ENCODE results near the gene LEMD3. TPM values are rescaled to one million over a fixed set of nuclear protein-coding genes. Genes with fewer than 3 reads are reported as not detected.
A peak's percentile ranks its signal among the peaks of the same experiment; 100 is the strongest.

Gene LEMD3
- total RNA-seq: 10 to 100 TPM; 19.5 to 23.2 TPM

DNA sequence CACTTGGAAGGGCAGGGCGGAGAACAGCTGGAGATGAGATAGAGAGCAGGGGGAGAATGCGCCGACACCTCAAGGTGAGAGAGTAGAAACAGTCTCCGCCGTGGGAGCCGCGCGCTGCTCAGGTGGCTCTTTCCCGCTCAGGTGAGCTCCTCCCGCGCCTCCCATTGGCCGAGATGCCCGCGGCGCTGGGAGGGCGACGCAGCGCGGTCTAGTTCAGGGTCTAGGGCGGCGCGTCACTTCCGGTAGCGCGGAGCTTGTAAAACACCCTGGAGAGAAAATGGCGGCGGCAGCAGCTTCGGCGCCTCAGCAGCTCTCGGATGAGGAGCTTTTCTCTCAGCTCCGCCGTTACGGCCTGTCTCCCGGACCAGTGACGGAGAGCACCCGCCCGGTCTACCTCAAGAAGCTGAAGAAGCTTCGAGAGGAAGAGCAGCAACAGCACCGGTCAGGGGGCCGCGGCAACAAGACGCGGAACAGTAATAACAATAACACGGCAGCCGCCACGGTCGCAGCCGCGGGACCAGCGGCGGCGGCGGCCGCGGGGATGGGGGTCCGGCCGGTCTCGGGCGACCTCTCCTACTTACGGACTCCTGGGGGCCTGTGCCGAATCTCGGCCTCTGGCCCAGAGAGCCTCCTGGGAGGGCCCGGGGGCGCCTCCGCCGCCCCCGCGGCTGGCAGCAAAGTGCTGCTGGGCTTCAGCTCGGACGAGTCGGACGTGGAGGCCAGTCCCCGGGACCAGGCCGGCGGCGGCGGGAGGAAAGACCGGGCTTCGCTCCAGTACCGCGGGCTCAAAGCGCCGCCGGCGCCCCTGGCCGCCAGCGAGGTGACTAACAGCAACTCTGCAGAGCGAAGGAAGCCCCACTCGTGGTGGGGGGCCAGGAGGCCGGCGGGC lies at the start of gene LEMD3:
Gene LEMD3, plus strand, starts transcription at position 264 of the 889 bp plus-strand sequence. Its CDS starts 14 bp downstream, at position 278.
- ChIA-PET CTCF (interaction anchor here (0.9 to 2.4 kb wide), 8 partner anchors 12 to 62 kb away, joined by 3 to 15 read pairs (median 4); partner anchors contain the start of gene WIF1), POLR2A (interaction anchor here (0.9 to 2.5 kb wide), 16 partner anchors 9 to 72 kb away, joined by 3 to 13 read pairs (median 6); no protein-coding TSS in a partner anchor)
- Mint-ChIP-seq H3K9me3 (no peaks in the 10 kb centered on the region), H3K4me1 (ENCODE audit: low read depth) (peaks cover 26% of the 10 kb centered on the region), H3K27me3 (no peaks in the 10 kb centered on the region), H3K36me3 (ENCODE audit: low read depth) (peaks cover 22% of the 10 kb centered on the region), H3K27ac (peak within 1 kb of the TSS; percentile 96), H3K4me3 (peak within 1 kb of the TSS; percentile 93)
- DNase-seq (peak; percentile 97), ATAC-seq (peak; percentile 93)
- no peak for TF ChIP-seq CTCF (IDR thresholded peaks at IDR 0.05)
- intact Hi-C loops (cut with micrococcal nuclease): loop anchor here (2.0 kb wide), 1 partner anchor 63 kb away; no protein-coding TSS in a partner anchor

GRCh38 chr12:65121049-65121955 lies 48.1 kb upstream of the LEMD3 start, which contains the start of gene WIF1:
Gene WIF1, minus strand, starts transcription at chr12:65121305. Its CDS starts 114 bp downstream, at chr12:65121191.
- DNase-seq (peak; percentile 40), ATAC-seq (peak; percentile 86)
- Mint-ChIP-seq H3K4me1 (ENCODE audit: low read depth) (peaks cover 3% of the 10 kb centered on the region), H3K36me3 (ENCODE audit: low read depth) (no peaks in the 10 kb centered on the region), H3K9me3 (no peaks in the 10 kb centered on the region), H3K27me3 (peaks cover 40% of the 10 kb centered on the region), H3K27ac (no peak within 1 kb of the TSS), H3K4me3 (peak within 1 kb of the TSS; percentile 44)
- TF ChIP-seq CTCF (IDR thresholded peaks at IDR 0.05): peak; percentile 53
- ChIA-PET CTCF (interaction anchor here (0.6 to 6.4 kb wide), 14 partner anchors 10 to 319 kb away, joined by 3 to 42 read pairs (median 4); partner anchors contain the start of gene LEMD3), POLR2A (no interaction called here)
- intact Hi-C loops (cut with micrococcal nuclease): loop anchor here (5.0 kb wide), 2 partner anchors 229 to 319 kb away; no protein-coding TSS in a partner anchor

DNA sequence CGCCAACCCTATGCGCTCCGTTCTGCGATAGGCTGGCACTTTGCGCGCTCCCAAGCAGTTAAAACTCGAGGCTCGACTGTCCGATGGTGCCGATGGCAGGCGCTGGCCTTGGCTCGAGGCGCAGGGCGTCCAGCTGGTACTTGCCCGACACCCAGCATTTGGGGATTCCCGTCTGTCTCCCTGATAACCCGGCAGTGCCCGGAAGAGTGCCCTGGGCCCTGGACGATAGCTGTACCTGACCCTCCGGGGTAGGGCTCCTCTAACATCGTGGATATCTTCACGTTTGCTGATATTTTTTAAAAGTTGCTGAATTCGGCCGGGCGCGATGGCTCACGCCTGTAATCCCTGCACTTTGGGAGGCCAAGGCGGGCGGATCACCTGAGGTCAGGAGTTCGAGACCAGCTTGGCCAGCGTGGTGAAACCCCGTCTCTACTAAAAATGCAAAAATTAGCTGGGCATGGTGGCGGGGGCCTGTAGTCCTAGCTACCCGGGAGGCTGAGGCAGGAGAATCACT lies 47.4 kb upstream of the LEMD3 start:
- intact Hi-C loops (cut with micrococcal nuclease): loop anchor here (5.0 kb wide), 2 partner anchors 230 to 320 kb away; no protein-coding TSS in a partner anchor

DNA sequence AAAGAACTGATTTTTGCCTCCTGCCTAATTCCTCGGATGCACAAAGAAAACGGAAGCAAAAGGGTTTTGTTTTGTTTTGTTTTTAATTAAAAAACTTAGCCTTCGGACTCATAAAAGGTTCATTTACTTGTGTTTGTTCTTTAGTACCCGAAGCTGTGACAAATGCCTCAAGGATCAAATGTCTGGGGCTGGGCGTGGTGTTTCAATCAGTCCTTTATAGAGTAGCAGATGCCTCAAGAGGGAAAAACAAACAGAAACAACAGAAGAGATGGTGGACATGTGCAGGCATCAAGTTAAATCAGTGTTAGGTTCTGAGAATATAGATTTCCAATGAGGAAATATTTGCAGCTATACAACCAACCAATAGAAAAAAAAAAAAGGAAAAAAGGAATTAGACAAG lies 46.7 kb upstream of the LEMD3 start:
- ChIA-PET CTCF (interaction anchor here (0.8 to 6.4 kb wide), 8 partner anchors 10 to 327 kb away, joined by 3 to 42 read pairs (median 9); no protein-coding TSS in a partner anchor), POLR2A (no interaction called here)
- Mint-ChIP-seq H3K4me1 (ENCODE audit: low read depth) (peaks cover 3% of the 10 kb centered on the region), H3K9me3 (no peaks in the 10 kb centered on the region), H3K36me3 (ENCODE audit: low read depth) (no peaks in the 10 kb centered on the region), H3K27me3 (peaks cover 39% of the 10 kb centered on the region), H3K27ac (no peak overlapping the region), H3K4me3 (no peak overlapping the region)
- intact Hi-C loops (cut with micrococcal nuclease): loop anchor here (5.0 kb wide), 2 partner anchors 230 to 320 kb away; no protein-coding TSS in a partner anchor
- DNase-seq: no peak
- TF ChIP-seq CTCF (IDR thresholded peaks at IDR 0.05): no peak
- no peak for ATAC-seq

More for the DNA sequence above, 47.4 kb upstream of the LEMD3 start:
- ATAC-seq (no peak), DNase-seq (no peak)
- H3K4me1 Mint-ChIP-seq (ENCODE audit: low read depth): peaks cover 3% of the 10 kb centered on the region
- ChIA-PET POLR2A (no interaction called here), CTCF (interaction anchor here (0.6 to 6.4 kb wide), 8 partner anchors 11 to 320 kb away, joined by 3 to 42 read pairs (median 9); no protein-coding TSS in a partner anchor)
- H3K9me3 Mint-ChIP-seq: no peaks in the 10 kb centered on the region
- H3K27ac Mint-ChIP-seq: no peak overlapping the region
- TF ChIP-seq CTCF (IDR thresholded peaks at IDR 0.05): no peak
- peaks cover 40% of the 10 kb centered on the region for H3K27me3 Mint-ChIP-seq
- H3K36me3 Mint-ChIP-seq (ENCODE audit: low read depth): no peaks in the 10 kb centered on the region
- H3K4me3 Mint-ChIP-seq: peak overlapping the region; percentile 44

All from activated CD8-positive, alpha-beta T cell treated with anti-CD3 and anti-CD28 coated beads for 36 hours (primary cell).